ENCODE data around the gene PARD3B. TPM values are rescaled to one million over a fixed set of nuclear protein-coding genes. Genes with fewer than 3 reads are reported as not detected.

Gene PARD3B
- total RNA-seq, 1 experiment from 2014 or later, result 2.0 TPM

DNA sequence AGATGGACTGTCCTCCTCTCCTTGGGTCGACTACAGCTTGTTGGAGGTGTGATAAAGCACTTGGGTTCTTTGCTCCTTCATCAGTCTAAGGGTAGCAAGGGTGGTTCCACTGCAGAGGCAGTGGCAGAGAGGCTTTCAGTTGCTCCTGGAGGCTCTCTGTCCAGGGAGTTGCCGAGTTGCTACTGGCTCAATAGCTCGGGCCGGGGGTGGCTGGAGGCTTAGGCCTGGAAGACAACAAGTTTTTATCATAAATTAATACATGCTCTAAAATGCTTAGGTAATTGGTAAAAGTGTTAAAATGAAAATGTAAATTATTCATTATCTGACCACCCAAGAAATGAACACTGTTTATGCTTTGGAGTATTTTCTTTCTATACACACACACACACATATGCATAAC lies 975.0 kb downstream of the PARD3B start:
- RAD21 ChIA-PET (ENCODE audit: low non-redundant PET in 1 of 2, low total read pairs in 2 of 2, uncharacterized antibody in 2 of 2, unreplicated experiment in 2 of 2), result no interaction called here

More for the DNA sequence above, 975.0 kb downstream of the PARD3B start:
- Histone ChIP-seq H3K9ac (ENCODE audit: low read length) (no peak overlapping the region), H3K79me2 (ENCODE audit: insufficient read depth, low read length) (no peaks in the 10 kb centered on the region), H4K20me1 (ENCODE audit: insufficient read depth) (no peaks in the 10 kb centered on the region), H3K36me3 (ENCODE audit: control insufficient read depth in 1 of 2, insufficient read depth in 2 of 2, low read length in 2 of 2) (no peaks in the 10 kb centered on the region), H3K4me3 (replicated peaks in 1 of 2; ENCODE audit: low read depth in 1 of 2, low read length in 2 of 2) (no peak overlapping the region), H3K9me2 (ENCODE audit: insufficient read depth) (no peaks in the 10 kb centered on the region), H2AFZ (ENCODE audit: low read depth, low read length, poor library complexity, severe bottlenecking) (no peak overlapping the region), H3K4me1 (ENCODE audit: control insufficient read depth in 1 of 2, insufficient read depth in 2 of 2, low read length in 2 of 2) (no peaks in the 10 kb centered on the region), H3K27ac (ENCODE audit: low read depth, low read length) (no peak overlapping the region), H3K9me3 (ENCODE audit: control insufficient read depth in 1 of 2, insufficient read depth in 1 of 2, low read depth in 1 of 2, low read length in 2 of 2) (no peaks in the 10 kb centered on the region), H3K27me3 (ENCODE audit: insufficient read depth, low read length) (no peaks in the 10 kb centered on the region), H3K4me2 (ENCODE audit: low read length) (no peak overlapping the region)
- DNase-seq (ENCODE audit: low read depth, low spot score), result no peak
- POLR2A ChIA-PET, result no interaction called here
- no peak for TF ChIP-seq JUND (IDR thresholded peaks at IDR 0.05)
- TF ChIP-seq YY1 (IDR thresholded peaks at IDR 0.05; ENCODE audit: extremely low read depth, insufficient replicate concordance, low read depth, low read length), result no peak
- TF ChIP-seq POLR2AphosphoS5 (IDR thresholded peaks at IDR 0.05; ENCODE audit: low read depth, low read length), result no peak
- no peak for TF ChIP-seq POLR2A (IDR thresholded peaks at IDR 0.05; ENCODE audit: borderline replicate concordance, extremely low read depth, insufficient read depth, insufficient read length)
- TF ChIP-seq ZNF274 (IDR thresholded peaks at IDR 0.05; ENCODE audit: low read depth, low read length), result no peak
- TF ChIP-seq, protein P1, sequence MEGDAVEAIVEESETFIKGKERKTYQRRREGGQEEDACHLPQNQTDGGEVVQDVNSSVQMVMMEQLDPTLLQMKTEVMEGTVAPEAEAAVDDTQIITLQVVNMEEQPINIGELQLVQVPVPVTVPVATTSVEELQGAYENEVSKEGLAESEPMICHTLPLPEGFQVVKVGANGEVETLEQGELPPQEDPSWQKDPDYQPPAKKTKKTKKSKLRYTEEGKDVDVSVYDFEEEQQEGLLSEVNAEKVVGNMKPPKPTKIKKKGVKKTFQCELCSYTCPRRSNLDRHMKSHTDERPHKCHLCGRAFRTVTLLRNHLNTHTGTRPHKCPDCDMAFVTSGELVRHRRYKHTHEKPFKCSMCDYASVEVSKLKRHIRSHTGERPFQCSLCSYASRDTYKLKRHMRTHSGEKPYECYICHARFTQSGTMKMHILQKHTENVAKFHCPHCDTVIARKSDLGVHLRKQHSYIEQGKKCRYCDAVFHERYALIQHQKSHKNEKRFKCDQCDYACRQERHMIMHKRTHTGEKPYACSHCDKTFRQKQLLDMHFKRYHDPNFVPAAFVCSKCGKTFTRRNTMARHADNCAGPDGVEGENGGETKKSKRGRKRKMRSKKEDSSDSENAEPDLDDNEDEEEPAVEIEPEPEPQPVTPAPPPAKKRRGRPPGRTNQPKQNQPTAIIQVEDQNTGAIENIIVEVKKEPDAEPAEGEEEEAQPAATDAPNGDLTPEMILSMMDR (IDR thresholded peaks at IDR 0.05 in 2 of 3, conservative IDR thresholded peaks at IDR 0.05 in 1 of 3; ENCODE audit: borderline replicate concordance in 1 of 3, insufficient read depth in 1 of 3, low read depth in 2 of 3, low read length in 2 of 3), result no peak
- TF ChIP-seq SIN3A (IDR thresholded peaks at IDR 0.05; ENCODE audit: low read depth), result no peak
- TF ChIP-seq, protein P2, sequence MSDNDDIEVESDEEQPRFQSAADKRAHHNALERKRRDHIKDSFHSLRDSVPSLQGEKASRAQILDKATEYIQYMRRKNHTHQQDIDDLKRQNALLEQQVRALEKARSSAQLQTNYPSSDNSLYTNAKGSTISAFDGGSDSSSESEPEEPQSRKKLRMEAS (IDR thresholded peaks at IDR 0.05), result no peak
- TF ChIP-seq, protein P3, sequence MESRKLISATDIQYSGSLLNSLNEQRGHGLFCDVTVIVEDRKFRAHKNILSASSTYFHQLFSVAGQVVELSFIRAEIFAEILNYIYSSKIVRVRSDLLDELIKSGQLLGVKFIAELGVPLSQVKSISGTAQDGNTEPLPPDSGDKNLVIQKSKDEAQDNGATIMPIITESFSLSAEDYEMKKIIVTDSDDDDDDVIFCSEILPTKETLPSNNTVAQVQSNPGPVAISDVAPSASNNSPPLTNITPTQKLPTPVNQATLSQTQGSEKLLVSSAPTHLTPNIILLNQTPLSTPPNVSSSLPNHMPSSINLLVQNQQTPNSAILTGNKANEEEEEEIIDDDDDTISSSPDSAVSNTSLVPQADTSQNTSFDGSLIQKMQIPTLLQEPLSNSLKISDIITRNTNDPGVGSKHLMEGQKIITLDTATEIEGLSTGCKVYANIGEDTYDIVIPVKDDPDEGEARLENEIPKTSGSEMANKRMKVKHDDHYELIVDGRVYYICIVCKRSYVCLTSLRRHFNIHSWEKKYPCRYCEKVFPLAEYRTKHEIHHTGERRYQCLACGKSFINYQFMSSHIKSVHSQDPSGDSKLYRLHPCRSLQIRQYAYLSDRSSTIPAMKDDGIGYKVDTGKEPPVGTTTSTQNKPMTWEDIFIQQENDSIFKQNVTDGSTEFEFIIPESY (IDR thresholded peaks at IDR 0.05; ENCODE audit: extremely low read depth, insufficient replicate concordance, low read length), result no peak
- TF ChIP-seq, protein P4, sequence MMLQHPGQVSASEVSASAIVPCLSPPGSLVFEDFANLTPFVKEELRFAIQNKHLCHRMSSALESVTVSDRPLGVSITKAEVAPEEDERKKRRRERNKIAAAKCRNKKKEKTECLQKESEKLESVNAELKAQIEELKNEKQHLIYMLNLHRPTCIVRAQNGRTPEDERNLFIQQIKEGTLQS (IDR thresholded peaks at IDR 0.05), result no peak
- no peak for TF ChIP-seq ZFX (IDR thresholded peaks at IDR 0.05)
- no peak for TF ChIP-seq SP1 (IDR thresholded peaks at IDR 0.05; ENCODE audit: low read depth)
- TF ChIP-seq TCF7L2 (IDR thresholded peaks at IDR 0.05; ENCODE audit: borderline replicate concordance, extremely low read depth, insufficient read depth, insufficient read length), result no peak
- no peak for TF ChIP-seq EGR1 (IDR thresholded peaks at IDR 0.05; ENCODE audit: low read depth)
- TF ChIP-seq ELF1 (IDR thresholded peaks at IDR 0.05; ENCODE audit: borderline replicate concordance, low read depth), result no peak
- TF ChIP-seq, protein P5, sequence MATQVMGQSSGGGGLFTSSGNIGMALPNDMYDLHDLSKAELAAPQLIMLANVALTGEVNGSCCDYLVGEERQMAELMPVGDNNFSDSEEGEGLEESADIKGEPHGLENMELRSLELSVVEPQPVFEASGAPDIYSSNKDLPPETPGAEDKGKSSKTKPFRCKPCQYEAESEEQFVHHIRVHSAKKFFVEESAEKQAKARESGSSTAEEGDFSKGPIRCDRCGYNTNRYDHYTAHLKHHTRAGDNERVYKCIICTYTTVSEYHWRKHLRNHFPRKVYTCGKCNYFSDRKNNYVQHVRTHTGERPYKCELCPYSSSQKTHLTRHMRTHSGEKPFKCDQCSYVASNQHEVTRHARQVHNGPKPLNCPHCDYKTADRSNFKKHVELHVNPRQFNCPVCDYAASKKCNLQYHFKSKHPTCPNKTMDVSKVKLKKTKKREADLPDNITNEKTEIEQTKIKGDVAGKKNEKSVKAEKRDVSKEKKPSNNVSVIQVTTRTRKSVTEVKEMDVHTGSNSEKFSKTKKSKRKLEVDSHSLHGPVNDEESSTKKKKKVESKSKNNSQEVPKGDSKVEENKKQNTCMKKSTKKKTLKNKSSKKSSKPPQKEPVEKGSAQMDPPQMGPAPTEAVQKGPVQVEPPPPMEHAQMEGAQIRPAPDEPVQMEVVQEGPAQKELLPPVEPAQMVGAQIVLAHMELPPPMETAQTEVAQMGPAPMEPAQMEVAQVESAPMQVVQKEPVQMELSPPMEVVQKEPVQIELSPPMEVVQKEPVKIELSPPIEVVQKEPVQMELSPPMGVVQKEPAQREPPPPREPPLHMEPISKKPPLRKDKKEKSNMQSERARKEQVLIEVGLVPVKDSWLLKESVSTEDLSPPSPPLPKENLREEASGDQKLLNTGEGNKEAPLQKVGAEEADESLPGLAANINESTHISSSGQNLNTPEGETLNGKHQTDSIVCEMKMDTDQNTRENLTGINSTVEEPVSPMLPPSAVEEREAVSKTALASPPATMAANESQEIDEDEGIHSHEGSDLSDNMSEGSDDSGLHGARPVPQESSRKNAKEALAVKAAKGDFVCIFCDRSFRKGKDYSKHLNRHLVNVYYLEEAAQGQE (IDR thresholded peaks at IDR 0.05; ENCODE audit: low read depth), result no peak
- no peak for TF ChIP-seq EZH2 (IDR thresholded peaks at IDR 0.05)
- no peak for TF ChIP-seq CEBPB (IDR thresholded peaks at IDR 0.05; ENCODE audit: low read depth)
- TF ChIP-seq RAD21 (IDR thresholded peaks at IDR 0.05; ENCODE audit: low read depth), result no peak
- intact Hi-C loops (cut with micrococcal nuclease), result no loop called here
- CTCF ChIA-PET, result no interaction called here
- no TSS peak for BruUV-seq (replicated peaks)
- no peak for ATAC-seq
